ENCODE data around the gene PLA2G6.

PLA2G6 gene

GRCh38 chr22:38098410-38099249 lies 83.0 kb downstream of the PLA2G6 start:
- Histone ChIP-seq H3K4me3 (ENCODE audit: low read length, poor library complexity, severe bottlenecking) (no peak overlapping the region), H3K4me2 (ENCODE audit: low read depth, low read length, poor library complexity, severe bottlenecking) (no peak overlapping the region), H3K36me3 (ENCODE audit: insufficient read depth, low read length) (no peaks in the 10 kb centered on the region), H3K9me2 (replicated peaks; ENCODE audit: low read depth, low read length) (no peaks in the 10 kb centered on the region), H3K79me2 (ENCODE audit: insufficient read depth, low read length) (no peaks in the 10 kb centered on the region), H3F3A (ENCODE audit: low read depth) (peaks cover 4% of the 10 kb centered on the region; the same call in 1 of the 2 replicates), H3K4me1 (ENCODE audit: insufficient read depth, low read length, poor library complexity, severe bottlenecking) (no peaks in the 10 kb centered on the region), H3K9ac (ENCODE audit: low read depth, low read length, poor library complexity, severe bottlenecking) (no peak overlapping the region), H3K27me3 (ENCODE audit: insufficient read depth, low read length, poor library complexity, severe bottlenecking) (no peaks in the 10 kb centered on the region), H3K9me3 (ENCODE audit: insufficient read depth, low read depth, low read length) (no peaks in the 10 kb centered on the region), H2AFZ (ENCODE audit: low read length) (no peak overlapping the region), H4K20me1 (ENCODE audit: insufficient read depth, low read length, poor library complexity, severe bottlenecking) (no peaks in the 10 kb centered on the region)
- no peak for TF ChIP-seq CTCF (conservative IDR thresholded peaks at IDR 0.05; ENCODE audit: low read length)
- no peak for TF ChIP-seq EZH2phosphoT487 (IDR thresholded peaks at IDR 0.05; ENCODE audit: borderline replicate concordance)

DNA sequence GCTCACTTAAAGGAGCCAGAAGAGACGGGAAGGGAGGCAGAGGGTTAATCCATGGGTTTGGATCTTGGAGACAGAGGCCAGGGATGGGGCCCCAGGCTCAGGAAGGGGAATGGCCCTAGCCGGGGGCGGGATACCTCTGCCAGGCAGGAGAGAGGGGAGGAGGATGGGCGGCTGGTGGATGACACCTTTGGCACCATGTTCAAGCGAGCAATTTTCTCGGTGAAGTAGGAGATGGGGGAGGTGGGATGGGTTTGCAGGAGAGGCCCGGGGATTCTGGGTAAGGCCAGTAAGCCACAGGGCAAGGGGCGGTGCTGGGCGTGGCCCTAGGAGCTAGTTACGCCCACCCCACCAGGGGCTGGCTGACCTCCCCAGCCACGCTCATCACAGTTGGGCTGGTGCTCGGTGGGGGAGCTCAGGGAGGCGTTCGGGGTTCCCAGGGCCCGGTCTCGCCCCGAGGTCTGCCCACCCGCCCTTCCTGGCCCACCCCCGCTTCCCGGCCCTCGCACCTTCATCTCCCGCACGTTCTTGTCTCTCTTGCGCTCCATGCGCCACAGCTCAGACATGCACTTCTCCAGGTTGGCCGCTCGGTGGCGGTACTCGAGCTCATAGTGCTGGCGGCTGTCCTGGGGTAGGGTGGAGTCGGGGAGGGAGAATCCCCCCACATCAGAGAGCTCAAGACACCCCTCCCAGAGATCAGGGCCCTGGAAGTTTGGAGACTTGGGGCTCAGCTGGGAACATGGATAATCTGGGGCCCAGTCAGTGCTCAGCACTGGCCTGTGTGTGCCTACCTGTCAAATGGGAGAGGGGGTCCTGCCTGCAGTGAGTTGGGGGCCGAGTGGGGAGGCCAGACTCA lies 83.8 kb downstream of the PLA2G6 start:
- Histone ChIP-seq H3K4me3 (ENCODE audit: low read length, poor library complexity, severe bottlenecking) (no peak overlapping the region), H3K79me2 (ENCODE audit: insufficient read depth, low read length) (no peaks in the 10 kb centered on the region), H4K20me1 (ENCODE audit: insufficient read depth, low read length, poor library complexity, severe bottlenecking) (no peaks in the 10 kb centered on the region), H2AFZ (ENCODE audit: low read length) (no peak overlapping the region), H3K36me3 (ENCODE audit: insufficient read depth, low read length) (no peaks in the 10 kb centered on the region), H3K9me3 (ENCODE audit: insufficient read depth, low read depth, low read length) (no peaks in the 10 kb centered on the region), H3K4me1 (ENCODE audit: insufficient read depth, low read length, poor library complexity, severe bottlenecking) (no peaks in the 10 kb centered on the region), H3K27me3 (ENCODE audit: insufficient read depth, low read length, poor library complexity, severe bottlenecking) (no peaks in the 10 kb centered on the region), H3F3A (ENCODE audit: low read depth) (no peaks in the 10 kb centered on the region), H3K9ac (ENCODE audit: low read depth, low read length, poor library complexity, severe bottlenecking) (no peak overlapping the region), H3K9me2 (replicated peaks; ENCODE audit: low read depth, low read length) (no peaks in the 10 kb centered on the region), H3K4me2 (ENCODE audit: low read depth, low read length, poor library complexity, severe bottlenecking) (no peak overlapping the region)
- TF ChIP-seq EZH2phosphoT487 (IDR thresholded peaks at IDR 0.05; ENCODE audit: borderline replicate concordance): no peak
- TF ChIP-seq CTCF (conservative IDR thresholded peaks at IDR 0.05; ENCODE audit: low read length): no peak

DNA sequence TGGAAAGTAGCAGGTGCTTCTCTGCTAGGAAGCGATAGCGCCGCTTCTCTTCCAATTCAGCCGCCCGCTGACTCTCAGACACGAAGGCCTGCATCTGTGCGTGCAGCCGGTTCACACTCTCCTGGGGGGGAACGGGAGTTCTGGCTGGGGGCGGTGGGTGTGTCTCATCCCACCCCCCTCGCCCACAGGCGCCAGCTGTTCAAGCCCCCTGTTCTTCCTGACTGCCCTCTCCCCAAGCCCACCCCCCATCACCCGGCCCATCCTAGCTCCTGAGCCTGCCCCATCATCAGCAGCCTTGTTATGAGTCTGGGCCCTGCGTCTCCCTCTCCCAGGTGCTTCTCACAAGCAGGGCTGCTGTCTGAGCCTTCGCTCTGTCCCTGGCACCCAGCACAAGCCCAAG lies 84.6 kb downstream of the PLA2G6 start:
- no peak overlapping the region for H3K4me3 ChIP-seq (ENCODE audit: low read length, poor library complexity, severe bottlenecking)
- no peaks in the 10 kb centered on the region for H3K4me1 ChIP-seq (ENCODE audit: insufficient read depth, low read length, poor library complexity, severe bottlenecking)
- no peak overlapping the region for H3K4me2 ChIP-seq (ENCODE audit: low read depth, low read length, poor library complexity, severe bottlenecking)
- no peak overlapping the region for H3K9ac ChIP-seq (ENCODE audit: low read depth, low read length, poor library complexity, severe bottlenecking)
- H2AFZ ChIP-seq (ENCODE audit: low read length): no peak overlapping the region
- no peaks in the 10 kb centered on the region for H3K36me3 ChIP-seq (ENCODE audit: insufficient read depth, low read length)
- no peaks in the 10 kb centered on the region for H3K79me2 ChIP-seq (ENCODE audit: insufficient read depth, low read length)
- H3F3A ChIP-seq (ENCODE audit: low read depth): no peaks in the 10 kb centered on the region
- no peaks in the 10 kb centered on the region for H4K20me1 ChIP-seq (ENCODE audit: insufficient read depth, low read length, poor library complexity, severe bottlenecking)
- no peaks in the 10 kb centered on the region for H3K27me3 ChIP-seq (ENCODE audit: insufficient read depth, low read length, poor library complexity, severe bottlenecking)
- H3K9me2 ChIP-seq (replicated peaks; ENCODE audit: low read depth, low read length): no peaks in the 10 kb centered on the region
- H3K9me3 ChIP-seq (ENCODE audit: insufficient read depth, low read depth, low read length): no peaks in the 10 kb centered on the region
- TF ChIP-seq EZH2phosphoT487 (IDR thresholded peaks at IDR 0.05; ENCODE audit: borderline replicate concordance) (no peak), CTCF (conservative IDR thresholded peaks at IDR 0.05; ENCODE audit: low read length) (no peak)

All from Loucy (cell line).